T follicular helper cell (primary cell): Measurements from ENCODE around the gene SOX18.
"Not testable (repeated sequence)": the region's sequence is repeated elsewhere in the genome, so short reads cannot be mapped to it uniquely, and the experiment has no call there.

Experiments used
- DNase-seq: peaks from one replicate; pipeline ENCODE4 v3.0.0-alpha.2; 2020; ENCODE audit warnings: low read depth

Gene SOX18

DNA sequence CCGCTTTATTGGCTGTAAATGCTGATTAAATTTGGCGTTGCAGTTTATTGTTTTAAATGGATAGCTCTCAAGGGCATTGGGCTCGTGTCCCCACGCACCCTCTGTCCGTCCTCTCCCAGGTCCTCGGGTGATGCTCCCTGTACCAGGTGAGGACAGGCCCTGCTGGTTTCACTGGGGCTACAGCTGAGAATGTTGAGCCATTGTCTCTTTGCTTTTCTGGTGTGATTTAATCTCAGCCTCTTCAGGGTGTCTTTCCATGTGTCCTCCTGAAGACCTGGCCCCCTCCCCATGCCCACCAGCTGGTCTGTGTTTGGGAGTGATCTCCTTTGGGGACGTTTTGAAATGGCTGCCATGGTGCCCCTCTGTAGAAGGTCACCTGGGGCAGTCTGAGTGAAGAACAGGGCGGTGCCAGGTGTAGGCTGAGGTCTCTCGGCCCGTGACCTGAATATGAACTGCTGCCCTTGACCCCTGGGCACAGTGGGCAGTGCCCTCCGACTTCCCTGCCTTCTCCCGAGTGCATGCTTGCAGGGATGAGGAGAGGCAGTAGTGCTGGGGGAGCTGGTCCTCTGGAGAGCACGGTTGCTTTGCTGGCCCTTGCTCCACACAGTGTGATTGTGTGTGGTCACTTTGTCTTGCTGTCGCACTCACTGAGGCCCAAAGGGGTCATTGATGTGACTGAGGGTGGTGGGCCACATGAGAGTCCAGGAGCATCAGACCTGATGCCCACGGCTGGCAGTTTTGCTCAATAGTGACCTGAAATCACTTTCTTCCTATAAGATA is 25.9 kb downstream of the SOX18 start:
- no peak for DNase-seq

- no peak for DNase-seq
These were observed 26.6 kb downstream of the SOX18 start for GRCh38 chr20:64022671-64023360.

DNA sequence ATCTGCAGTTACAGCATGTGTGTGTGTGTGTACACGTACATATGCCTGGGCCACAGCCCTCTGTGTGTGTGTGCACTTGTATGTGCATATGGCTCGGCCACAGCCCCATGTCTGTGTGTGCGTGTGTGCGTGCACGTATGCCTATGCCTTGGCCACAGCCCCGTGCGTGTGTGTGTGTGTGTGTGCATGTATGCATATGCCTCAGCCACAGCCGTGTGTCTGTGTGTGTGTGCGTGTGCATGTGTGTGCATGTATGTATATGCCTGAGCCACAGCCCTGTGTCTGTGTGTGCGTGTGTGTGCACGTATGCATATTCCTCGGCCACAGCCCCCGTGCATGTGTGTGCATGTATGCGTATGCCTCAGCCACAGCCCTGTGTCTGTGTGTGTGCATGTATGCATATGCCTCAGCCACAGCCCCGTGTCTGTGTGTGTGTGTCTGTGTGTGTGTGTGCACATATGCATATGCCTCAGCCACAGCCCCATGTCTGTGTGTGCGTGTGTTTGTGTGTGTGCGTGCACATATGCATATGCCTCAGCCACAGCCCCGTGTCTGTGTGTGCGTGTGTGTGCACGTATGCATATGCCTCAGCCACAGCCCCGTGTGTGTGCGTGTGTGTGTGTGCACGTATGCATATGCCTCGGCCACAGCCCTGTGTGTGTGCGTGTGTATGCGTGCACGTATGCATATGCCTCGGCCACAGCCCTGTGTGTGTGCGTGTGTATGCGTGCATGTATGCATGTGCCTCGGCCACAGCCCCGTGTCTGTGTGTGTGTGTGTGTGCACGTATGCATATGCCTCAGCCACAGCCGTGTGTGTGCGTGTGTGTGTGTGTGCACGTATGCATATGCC is 28.1 kb downstream of the SOX18 start:
- DNase-seq, result no peak

- no peak for DNase-seq
These were observed 33.8 kb downstream of the SOX18 start for GRCh38 chr20:64015635-64016034.

DNA sequence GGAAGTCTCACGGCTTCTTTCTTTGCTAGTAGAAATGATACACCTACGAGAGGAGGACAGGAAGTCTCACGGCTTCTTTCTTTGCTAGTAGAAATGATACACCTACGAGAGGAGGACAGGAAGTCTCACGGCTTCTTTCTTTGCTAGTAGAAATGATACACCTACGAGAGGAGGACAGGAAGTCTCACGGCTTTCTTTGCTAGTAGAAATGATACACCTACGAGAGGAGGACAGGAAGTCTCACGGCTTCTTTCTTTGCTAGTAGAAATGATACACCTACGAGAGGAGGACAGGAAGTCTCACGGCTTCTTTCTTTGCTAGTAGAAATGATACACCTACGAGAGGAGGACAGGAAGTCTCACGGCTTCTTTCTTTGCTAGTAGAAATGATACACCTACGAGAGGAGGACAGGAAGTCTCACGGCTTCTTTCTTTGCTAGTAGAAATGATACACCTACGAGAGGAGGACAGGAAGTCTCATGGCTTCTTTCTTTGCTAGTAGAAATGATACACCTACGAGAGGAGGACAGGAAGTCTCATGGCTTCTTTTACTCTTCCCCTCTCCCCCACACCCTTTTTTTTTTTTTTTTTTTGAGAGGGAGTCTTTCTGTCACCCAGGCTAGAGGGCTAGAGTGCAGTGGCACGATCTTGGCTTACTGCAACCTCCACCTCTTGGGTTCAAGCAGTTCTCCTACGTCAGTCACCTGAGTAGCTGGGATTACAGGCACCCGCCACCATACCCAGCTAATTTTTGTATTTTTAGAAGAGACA is 36.9 kb downstream of the SOX18 start:
- not testable (repeated sequence) for DNase-seq

- peak; percentile 9 for DNase-seq
These were observed 38.1 kb downstream of the SOX18 start for GRCh38 chr20:64011366-64011779.

- no peak for DNase-seq
These were observed 38.7 kb downstream of the SOX18 start for GRCh38 chr20:64010711-64011237.

GRCh38 chr20:64009811-64010387 is 39.5 kb downstream of the SOX18 start:
- DNase-seq, result no peak

GRCh38 chr20:64006902-64007301 is 42.5 kb downstream of the SOX18 start:
- DNase-seq, result no peak

- DNase-seq, result no peak
These were observed 42.9 kb downstream of the SOX18 start for GRCh38 chr20:64006490-64006889.

DNA sequence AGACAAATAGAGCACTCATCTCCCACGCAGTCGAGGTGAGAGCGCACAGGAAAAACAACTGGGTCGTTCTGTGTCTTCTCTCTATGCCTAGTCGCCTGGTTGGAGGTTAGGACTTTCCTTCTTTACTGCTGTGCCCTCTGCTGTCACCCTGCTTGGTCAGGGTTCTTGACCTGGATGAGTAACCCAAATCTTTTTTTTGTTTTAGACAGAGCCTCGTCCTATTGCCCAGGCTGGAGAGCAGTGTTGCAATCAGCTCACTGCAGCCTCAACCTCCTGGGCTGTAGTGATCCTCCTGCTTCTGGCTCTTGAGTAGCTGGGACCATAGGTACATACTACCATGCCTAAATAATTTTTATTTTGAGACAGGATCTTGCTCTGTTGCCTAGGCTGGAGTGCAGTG is 44.0 kb downstream of the SOX18 start:
- DNase-seq, result no peak

- DNase-seq, result no peak
These were observed 45.3 kb downstream of the SOX18 start for GRCh38 chr20:64003960-64004725.

DNA sequence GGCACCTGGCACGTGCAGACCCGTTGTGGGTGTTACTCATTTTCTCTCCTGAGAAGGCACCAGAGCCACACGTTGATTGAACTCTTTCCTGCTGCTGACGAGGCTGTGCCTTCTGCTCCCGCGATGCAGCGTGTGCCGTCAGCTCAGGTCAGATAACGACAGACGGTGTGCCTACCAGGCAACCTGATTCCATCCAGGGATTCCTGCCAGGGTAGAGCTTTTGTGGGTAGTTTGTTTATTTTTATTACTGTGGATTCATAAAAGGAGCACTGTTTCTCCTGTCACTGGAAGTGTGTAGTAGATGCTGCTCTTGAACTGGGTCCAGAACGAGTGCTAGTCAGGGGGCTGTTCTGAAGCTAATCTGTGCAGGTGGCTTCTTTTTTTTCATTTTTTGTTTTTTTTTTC is 47.8 kb downstream of the SOX18 start:
- DNase-seq, result no peak

- no peak for DNase-seq
These were observed 48.5 kb downstream of the SOX18 start for GRCh38 chr20:64000906-64001305.
